Neural progenitor cell (in vitro differentiated cells): ENCODE data around the gene SMIM41.

Source experiments
- CTCF ChIP-seq: fragments of 200-600 bp; sonication (generic); IDR thresholded peaks from 2 replicates; pipeline ENCODE4 v1.5.1; 2017; ENCODE audit warnings: antibody characterized with exemption, mild to moderate bottlenecking
- EZH2 ChIP-seq: fragments of 200-600 bp; sonication (generic); IDR thresholded peaks from 2 replicates; pipeline ENCODE4 v1.6.1; 2017; ENCODE audit warnings: antibody characterized with exemption, mild to moderate bottlenecking, moderate library complexity
- EZH2phosphoT487 ChIP-seq: fragments of 200-600 bp; sonication (generic); IDR thresholded peaks from 2 replicates; pipeline ENCODE4 v1.6.1; 2017; ENCODE audit warnings: antibody characterized with exemption

GRCh38 chr12:52091061-52091460 is 11.6 kb downstream of the SMIM41 start:
- TF ChIP-seq CTCF (no peak), EZH2phosphoT487 (no peak), EZH2 (no peak)
